GM12873 (cell line): ENCODE results near the gene XPO4.

Experiments
- TF ChIP-seq, protein P1 (sequence below): IDR thresholded peaks from 2 replicates; pipeline ENCODE4 v1.5.1; 2012; ENCODE audit warnings: low read depth, mild to moderate bottlenecking, moderate library complexity, low read length, control low read depth; ENCODE audit not compliant: insufficient read depth; ENCODE audit errors: missing control alignments

Gene XPO4

DNA sequence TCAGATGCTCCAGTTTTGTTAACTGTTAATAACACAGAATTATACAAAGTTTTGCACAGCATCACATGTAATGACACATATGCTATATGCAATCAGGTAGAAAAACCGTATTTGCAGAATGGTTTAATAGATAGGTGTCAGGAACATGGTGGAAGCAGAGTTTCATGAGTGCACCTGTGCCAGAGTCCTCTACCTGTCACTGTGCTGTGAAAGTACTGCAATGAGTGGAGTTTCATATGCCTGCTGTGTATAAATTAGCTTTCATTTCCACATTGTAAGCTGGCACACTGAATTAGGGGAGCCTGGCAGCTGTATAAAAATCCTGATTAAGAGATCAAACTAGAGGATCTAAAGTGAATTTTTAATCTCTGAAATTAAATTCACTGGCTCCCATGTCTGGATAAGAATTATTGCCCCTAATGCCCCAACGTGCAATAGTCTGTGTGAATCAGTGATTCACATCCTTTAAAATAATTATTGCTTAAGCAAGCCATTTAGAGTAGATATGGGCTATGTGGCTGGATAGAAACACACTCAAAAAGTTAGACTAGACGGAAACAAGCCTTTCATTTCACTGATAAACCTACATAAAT lies 120.3 kb downstream of the XPO4 start:
- TF ChIP-seq, protein P1, sequence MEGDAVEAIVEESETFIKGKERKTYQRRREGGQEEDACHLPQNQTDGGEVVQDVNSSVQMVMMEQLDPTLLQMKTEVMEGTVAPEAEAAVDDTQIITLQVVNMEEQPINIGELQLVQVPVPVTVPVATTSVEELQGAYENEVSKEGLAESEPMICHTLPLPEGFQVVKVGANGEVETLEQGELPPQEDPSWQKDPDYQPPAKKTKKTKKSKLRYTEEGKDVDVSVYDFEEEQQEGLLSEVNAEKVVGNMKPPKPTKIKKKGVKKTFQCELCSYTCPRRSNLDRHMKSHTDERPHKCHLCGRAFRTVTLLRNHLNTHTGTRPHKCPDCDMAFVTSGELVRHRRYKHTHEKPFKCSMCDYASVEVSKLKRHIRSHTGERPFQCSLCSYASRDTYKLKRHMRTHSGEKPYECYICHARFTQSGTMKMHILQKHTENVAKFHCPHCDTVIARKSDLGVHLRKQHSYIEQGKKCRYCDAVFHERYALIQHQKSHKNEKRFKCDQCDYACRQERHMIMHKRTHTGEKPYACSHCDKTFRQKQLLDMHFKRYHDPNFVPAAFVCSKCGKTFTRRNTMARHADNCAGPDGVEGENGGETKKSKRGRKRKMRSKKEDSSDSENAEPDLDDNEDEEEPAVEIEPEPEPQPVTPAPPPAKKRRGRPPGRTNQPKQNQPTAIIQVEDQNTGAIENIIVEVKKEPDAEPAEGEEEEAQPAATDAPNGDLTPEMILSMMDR: no peak

DNA sequence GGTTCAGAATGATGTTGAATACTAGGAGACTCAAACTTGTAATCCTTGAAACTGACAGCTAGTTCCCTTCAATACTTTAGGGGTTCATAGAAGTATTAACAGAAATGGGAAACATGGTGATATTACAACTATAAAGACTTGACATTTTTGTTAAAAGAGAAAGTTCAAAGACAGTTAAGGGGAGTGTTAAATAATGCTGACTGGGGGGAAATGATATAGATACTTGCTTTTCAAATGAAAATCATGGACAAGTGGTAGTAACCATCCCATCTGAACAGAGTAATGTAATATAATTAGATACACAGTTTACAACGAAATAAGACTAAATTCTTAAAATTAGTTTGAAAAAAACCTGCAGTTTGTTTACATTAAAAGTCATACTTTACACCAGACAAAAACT lies 122.2 kb downstream of the XPO4 start:
- TF ChIP-seq, protein P1: no peak

DNA sequence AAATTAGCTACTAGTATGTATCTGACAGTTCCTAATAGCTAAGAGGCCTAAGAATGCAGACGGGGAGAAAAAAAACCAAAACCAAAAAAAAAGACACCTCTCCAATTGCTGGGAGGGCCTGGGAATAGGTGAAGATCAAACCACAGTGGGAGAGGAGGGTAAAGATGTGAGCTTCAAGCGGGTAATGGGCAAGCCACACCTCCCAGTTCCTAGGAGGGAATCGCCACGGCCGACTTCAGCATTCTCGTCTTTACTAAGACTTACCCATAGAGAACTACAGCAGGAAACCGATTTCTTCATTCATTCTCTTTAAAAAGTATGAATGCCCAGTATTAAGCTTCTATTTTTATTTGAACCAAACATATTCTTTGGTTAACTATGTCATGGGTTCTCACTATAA lies 123.1 kb downstream of the XPO4 start:
- TF ChIP-seq, protein P1: no peak

DNA sequence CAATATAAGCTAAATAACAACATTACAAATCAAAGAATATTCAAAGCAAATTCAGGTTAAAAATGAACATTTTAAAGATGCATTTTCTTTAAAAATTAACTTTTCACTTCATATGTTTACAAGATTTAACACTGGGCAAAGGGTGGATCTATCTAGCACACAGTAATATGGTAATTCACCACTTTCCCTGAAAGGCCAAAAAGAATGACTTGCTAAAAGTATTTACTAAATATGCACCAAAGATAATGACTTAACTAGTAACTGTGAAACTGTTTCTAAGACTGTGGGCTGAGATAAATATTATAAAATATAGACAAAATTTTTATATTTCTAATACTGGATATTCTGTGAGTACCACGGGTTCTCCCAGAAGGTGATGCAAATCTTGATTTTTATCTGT lies 124.2 kb downstream of the XPO4 start:
- TF ChIP-seq, protein P1: no peak

DNA sequence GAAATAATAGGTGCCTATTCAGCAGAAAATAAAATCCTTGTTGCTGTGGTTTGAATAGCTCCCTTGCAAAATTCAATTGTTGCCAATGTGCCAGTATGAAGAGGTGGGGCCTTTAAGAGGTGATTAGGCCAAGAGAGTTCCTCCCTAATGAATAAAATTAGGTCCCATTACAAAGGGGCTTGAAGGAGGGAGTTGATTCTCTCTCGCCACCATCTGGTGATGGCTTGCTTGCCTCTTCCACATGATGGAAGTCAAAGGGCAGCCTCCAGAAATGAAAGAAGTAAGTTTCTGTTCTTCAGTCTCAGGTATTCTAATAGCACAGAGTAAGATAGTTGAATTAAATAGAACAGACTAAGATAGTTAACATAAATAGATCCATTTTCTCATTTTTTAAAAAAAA lies 125.8 kb downstream of the XPO4 start:
- TF ChIP-seq, protein P1: no peak

DNA sequence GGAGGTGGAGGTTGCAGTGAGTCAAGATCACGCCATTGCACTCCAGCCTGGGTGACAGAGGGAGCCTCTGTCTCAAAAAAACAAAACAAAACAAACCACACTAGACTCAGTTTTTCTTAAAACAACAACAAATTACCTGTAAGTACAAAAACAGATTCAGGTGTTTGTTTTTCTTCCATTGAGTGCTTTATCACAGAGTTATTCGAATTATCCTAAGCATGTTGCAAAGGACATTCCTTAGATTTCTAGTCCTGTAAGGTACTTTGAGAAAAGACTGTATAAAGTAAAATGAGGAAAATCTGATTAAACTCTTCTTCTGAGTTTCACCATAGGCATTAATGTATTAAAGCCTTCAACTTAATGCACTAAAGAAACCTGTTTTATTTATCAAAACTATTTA lies 126.6 kb downstream of the XPO4 start:
- TF ChIP-seq, protein P1: no peak

DNA sequence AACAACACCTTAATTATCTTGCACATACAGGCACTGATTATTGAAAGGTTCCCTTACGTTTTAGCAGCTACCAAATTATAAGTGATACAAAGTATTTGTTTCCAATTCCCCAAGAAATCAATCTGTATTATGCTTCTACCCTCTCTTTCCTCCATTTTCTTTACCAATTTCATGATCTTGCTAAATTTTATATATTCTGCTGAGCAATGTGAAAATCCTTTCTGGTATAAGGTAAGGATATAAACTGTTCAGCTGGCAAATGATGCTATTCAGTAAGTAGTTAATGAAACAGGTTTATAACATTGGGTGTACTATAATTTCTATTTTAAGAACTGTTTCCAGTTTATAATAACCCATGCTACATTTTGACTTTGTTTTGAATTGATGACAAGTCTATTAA lies 127.8 kb downstream of the XPO4 start:
- TF ChIP-seq, protein P1: no peak
